Measurements from ENCODE around the gene PEAK1. TPM values are rescaled to one million over a fixed set of nuclear protein-coding genes. Genes with fewer than 3 reads are reported as not detected.
"Not testable (repeated sequence)": the region's sequence is repeated elsewhere in the genome, so short reads cannot be mapped to it uniquely, and the experiment has no call there.

PEAK1 gene
- total RNA-seq, 1 experiment from 2014 or later = 18.4 TPM

DNA sequence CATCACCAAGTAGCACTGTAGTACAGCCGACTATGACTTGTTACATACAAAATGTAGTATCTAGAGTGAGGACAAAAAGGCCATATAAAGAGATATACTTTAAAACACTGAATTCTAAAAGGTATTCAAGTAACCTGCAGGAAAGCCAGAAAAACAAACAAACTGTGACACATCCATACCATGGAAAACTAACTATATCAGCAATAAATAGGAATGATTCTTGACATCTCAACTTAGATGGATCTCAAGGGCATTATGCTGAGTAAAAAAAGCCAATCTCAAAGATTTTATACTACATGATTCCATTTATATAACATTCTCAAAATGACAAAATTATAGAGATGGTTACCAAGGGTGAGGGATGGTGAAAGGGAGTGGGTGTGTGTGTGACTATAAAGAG lies 143.0 kb downstream of the PEAK1 start:
- Mint-ChIP-seq H3K4me3 (ENCODE audit: unreplicated experiment) (no peak overlapping the region), H3K36me3 (ENCODE audit: insufficient read depth, unreplicated experiment) (no peaks in the 10 kb centered on the region), H3K27me3 (ENCODE audit: insufficient read depth, unreplicated experiment) (no peaks in the 10 kb centered on the region), H3K4me1 (ENCODE audit: low read depth, unreplicated experiment) (peaks cover 5% of the 10 kb centered on the region), H3K27ac (ENCODE audit: unreplicated experiment) (no peak overlapping the region), H3K9me3 (ENCODE audit: unreplicated experiment) (peaks cover 6% of the 10 kb centered on the region)
- BruUV-seq (replicated peaks) = no TSS peak
- intact Hi-C loops (cut with micrococcal nuclease; ENCODE audit: unreplicated experiment) = no loop called here
- Histone ChIP-seq H3K36me3 (ENCODE audit: control insufficient read depth, insufficient read depth, low read length) (no peaks in the 10 kb centered on the region), H3K4me1 (no peaks in the 10 kb centered on the region; the same call in 1 of the 2 replicates), H3K9me3 (no peaks in the 10 kb centered on the region), H3K4me3 (ENCODE audit: low read depth, low read length) (no peak overlapping the region), H3K27me3 (replicated peaks; ENCODE audit: control insufficient read depth, insufficient read depth, low read length) (no peaks in the 10 kb centered on the region)
- CTCF ChIA-PET = no interaction called here
- POLR2A ChIA-PET = no interaction called here
- DNase-seq = no peak
- TF ChIP-seq, protein P1, sequence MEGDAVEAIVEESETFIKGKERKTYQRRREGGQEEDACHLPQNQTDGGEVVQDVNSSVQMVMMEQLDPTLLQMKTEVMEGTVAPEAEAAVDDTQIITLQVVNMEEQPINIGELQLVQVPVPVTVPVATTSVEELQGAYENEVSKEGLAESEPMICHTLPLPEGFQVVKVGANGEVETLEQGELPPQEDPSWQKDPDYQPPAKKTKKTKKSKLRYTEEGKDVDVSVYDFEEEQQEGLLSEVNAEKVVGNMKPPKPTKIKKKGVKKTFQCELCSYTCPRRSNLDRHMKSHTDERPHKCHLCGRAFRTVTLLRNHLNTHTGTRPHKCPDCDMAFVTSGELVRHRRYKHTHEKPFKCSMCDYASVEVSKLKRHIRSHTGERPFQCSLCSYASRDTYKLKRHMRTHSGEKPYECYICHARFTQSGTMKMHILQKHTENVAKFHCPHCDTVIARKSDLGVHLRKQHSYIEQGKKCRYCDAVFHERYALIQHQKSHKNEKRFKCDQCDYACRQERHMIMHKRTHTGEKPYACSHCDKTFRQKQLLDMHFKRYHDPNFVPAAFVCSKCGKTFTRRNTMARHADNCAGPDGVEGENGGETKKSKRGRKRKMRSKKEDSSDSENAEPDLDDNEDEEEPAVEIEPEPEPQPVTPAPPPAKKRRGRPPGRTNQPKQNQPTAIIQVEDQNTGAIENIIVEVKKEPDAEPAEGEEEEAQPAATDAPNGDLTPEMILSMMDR (IDR thresholded peaks at IDR 0.05; ENCODE audit: insufficient read depth in 1 of 2, low read depth in 1 of 2, low read length in 1 of 2, severe bottlenecking in 1 of 2, unreplicated experiment in 1 of 2) = no peak

DNA sequence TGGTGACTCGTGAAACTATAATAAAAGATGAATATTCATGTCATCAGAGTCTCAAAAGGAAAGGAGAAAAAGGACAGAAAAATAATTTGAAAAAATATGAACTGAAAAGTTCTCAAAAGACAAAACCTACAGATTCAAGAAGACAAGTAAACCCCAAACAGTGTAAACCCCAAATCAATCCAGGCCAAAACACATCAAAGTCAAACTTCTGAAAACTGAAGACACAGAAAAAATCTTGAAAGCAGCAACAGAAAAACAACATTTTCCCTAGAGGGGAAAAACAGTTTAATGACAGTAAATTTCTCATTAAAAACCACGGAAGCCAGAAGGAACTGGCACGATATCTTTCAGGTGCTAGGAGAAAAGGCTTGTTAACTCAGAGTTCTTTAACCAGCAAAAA lies 143.8 kb downstream of the PEAK1 start:
- no peaks in the 10 kb centered on the region for H3K36me3 ChIP-seq (ENCODE audit: control insufficient read depth, insufficient read depth, low read length)
- TF ChIP-seq, protein P1 (IDR thresholded peaks at IDR 0.05; ENCODE audit: insufficient read depth in 1 of 2, low read depth in 1 of 2, low read length in 1 of 2, severe bottlenecking in 1 of 2, unreplicated experiment in 1 of 2) = no peak
- H3K4me3 ChIP-seq (ENCODE audit: low read depth, low read length) = no peak overlapping the region
- H3K4me3 Mint-ChIP-seq (ENCODE audit: unreplicated experiment) = no peak overlapping the region
- DNase-seq = no peak
- H3K9me3 Mint-ChIP-seq (ENCODE audit: unreplicated experiment) = peaks cover 10% of the 10 kb centered on the region
- H3K36me3 Mint-ChIP-seq (ENCODE audit: insufficient read depth, unreplicated experiment) = no peaks in the 10 kb centered on the region
- no peaks in the 10 kb centered on the region for H3K27me3 ChIP-seq (replicated peaks; ENCODE audit: control insufficient read depth, insufficient read depth, low read length)
- ChIA-PET POLR2A (no interaction called here), CTCF (no interaction called here)
- BruUV-seq (replicated peaks) = no TSS peak
- intact Hi-C loops (cut with micrococcal nuclease; ENCODE audit: unreplicated experiment) = no loop called here
- H3K27ac Mint-ChIP-seq (ENCODE audit: unreplicated experiment) = no peak overlapping the region
- H3K27me3 Mint-ChIP-seq (ENCODE audit: insufficient read depth, unreplicated experiment) = no peaks in the 10 kb centered on the region
- H3K4me1 Mint-ChIP-seq (ENCODE audit: low read depth, unreplicated experiment) = peaks cover 5% of the 10 kb centered on the region
- H3K4me1 ChIP-seq = no peaks in the 10 kb centered on the region
- H3K9me3 ChIP-seq = no peaks in the 10 kb centered on the region

DNA sequence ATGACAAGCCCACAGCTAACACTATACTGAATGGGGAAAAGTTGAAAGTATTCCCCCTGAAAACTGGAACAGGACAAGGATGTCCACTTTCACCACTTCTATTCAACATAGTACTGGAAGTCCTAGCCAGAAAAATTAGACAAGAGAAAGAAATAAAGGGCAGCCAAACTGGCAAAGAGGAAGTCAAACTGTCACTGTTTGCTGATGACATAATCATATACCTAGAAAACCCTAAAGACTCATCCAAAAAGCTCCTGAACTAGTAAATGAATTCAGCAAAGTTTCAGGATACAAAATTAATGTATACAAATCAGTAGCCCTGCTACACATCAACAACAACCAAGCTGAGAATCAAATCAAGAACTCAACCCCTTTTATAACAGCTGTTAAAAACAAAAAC lies 146.8 kb downstream of the PEAK1 start:
- H3K9me3 Mint-ChIP-seq (ENCODE audit: unreplicated experiment); H3K4me1 Mint-ChIP-seq (ENCODE audit: low read depth, unreplicated experiment); H3K36me3 Mint-ChIP-seq (ENCODE audit: insufficient read depth, unreplicated experiment); H3K9me3 ChIP-seq; H3K4me1 ChIP-seq; H3K27me3 Mint-ChIP-seq (ENCODE audit: insufficient read depth, unreplicated experiment); H3K27me3 ChIP-seq (replicated peaks; ENCODE audit: control insufficient read depth, insufficient read depth, low read length); CTCF ChIA-PET; H3K4me3 ChIP-seq (ENCODE audit: low read depth, low read length); DNase-seq; POLR2A ChIA-PET; H3K36me3 ChIP-seq (ENCODE audit: control insufficient read depth, insufficient read depth, low read length); BruUV-seq (replicated peaks); H3K27ac Mint-ChIP-seq (ENCODE audit: unreplicated experiment); intact Hi-C loops (cut with micrococcal nuclease; ENCODE audit: unreplicated experiment); H3K4me3 Mint-ChIP-seq (ENCODE audit: unreplicated experiment): not testable (repeated sequence)
